Measurements from ENCODE around the gene UMOD.

UMOD gene

GRCh38 chr16:20391045-20391444 lies 38.5 kb upstream of the UMOD start:
- TF ChIP-seq EZH2phosphoT487 (IDR thresholded peaks at IDR 0.05; ENCODE audit: borderline replicate concordance) (no peak), CTCF (conservative IDR thresholded peaks at IDR 0.05; ENCODE audit: low read length) (no peak)
- Histone ChIP-seq H3K27me3 (ENCODE audit: insufficient read depth, low read length, poor library complexity, severe bottlenecking) (no peaks in the 10 kb centered on the region), H3K9me3 (ENCODE audit: insufficient read depth, low read depth, low read length) (no peaks in the 10 kb centered on the region), H3K4me3 (ENCODE audit: low read length, poor library complexity, severe bottlenecking) (no peak overlapping the region), H4K20me1 (ENCODE audit: insufficient read depth, low read length, poor library complexity, severe bottlenecking) (no peaks in the 10 kb centered on the region), H3K79me2 (ENCODE audit: insufficient read depth, low read length) (no peaks in the 10 kb centered on the region), H3K4me1 (ENCODE audit: insufficient read depth, low read length, poor library complexity, severe bottlenecking) (no peaks in the 10 kb centered on the region), H3K36me3 (ENCODE audit: insufficient read depth, low read length) (no peaks in the 10 kb centered on the region), H2AFZ (ENCODE audit: low read length) (no peak overlapping the region), H3F3A (ENCODE audit: low read depth) (no peaks in the 10 kb centered on the region), H3K4me2 (ENCODE audit: low read depth, low read length, poor library complexity, severe bottlenecking) (no peak overlapping the region), H3K9me2 (replicated peaks; ENCODE audit: low read depth, low read length) (no peaks in the 10 kb centered on the region), H3K9ac (ENCODE audit: low read depth, low read length, poor library complexity, severe bottlenecking) (no peak overlapping the region)

GRCh38 chr16:20388854-20389253 lies 36.3 kb upstream of the UMOD start:
- H2AFZ ChIP-seq (ENCODE audit: low read length), result no peak overlapping the region
- H3K4me2 ChIP-seq (ENCODE audit: low read depth, low read length, poor library complexity, severe bottlenecking), result no peak overlapping the region
- no peaks in the 10 kb centered on the region for H3K4me1 ChIP-seq (ENCODE audit: insufficient read depth, low read length, poor library complexity, severe bottlenecking)
- TF ChIP-seq EZH2phosphoT487 (IDR thresholded peaks at IDR 0.05; ENCODE audit: borderline replicate concordance) (no peak), CTCF (conservative IDR thresholded peaks at IDR 0.05; ENCODE audit: low read length) (no peak)
- no peak overlapping the region for H3K9ac ChIP-seq (ENCODE audit: low read depth, low read length, poor library complexity, severe bottlenecking)
- no peaks in the 10 kb centered on the region for H4K20me1 ChIP-seq (ENCODE audit: insufficient read depth, low read length, poor library complexity, severe bottlenecking)
- H3K4me3 ChIP-seq (ENCODE audit: low read length, poor library complexity, severe bottlenecking), result no peak overlapping the region
- H3K36me3 ChIP-seq (ENCODE audit: insufficient read depth, low read length), result no peaks in the 10 kb centered on the region
- H3K27me3 ChIP-seq (ENCODE audit: insufficient read depth, low read length, poor library complexity, severe bottlenecking), result no peaks in the 10 kb centered on the region
- no peaks in the 10 kb centered on the region for H3K9me2 ChIP-seq (replicated peaks; ENCODE audit: low read depth, low read length)
- H3K79me2 ChIP-seq (ENCODE audit: insufficient read depth, low read length), result no peaks in the 10 kb centered on the region
- no peaks in the 10 kb centered on the region for H3K9me3 ChIP-seq (ENCODE audit: insufficient read depth, low read depth, low read length)
- no peaks in the 10 kb centered on the region for H3F3A ChIP-seq (ENCODE audit: low read depth)

GRCh38 chr16:20387978-20388377 lies 35.5 kb upstream of the UMOD start:
- no peaks in the 10 kb centered on the region for H3K79me2 ChIP-seq (ENCODE audit: insufficient read depth, low read length)
- no peak overlapping the region for H3K4me2 ChIP-seq (ENCODE audit: low read depth, low read length, poor library complexity, severe bottlenecking)
- H3K36me3 ChIP-seq (ENCODE audit: insufficient read depth, low read length), result no peaks in the 10 kb centered on the region
- no peaks in the 10 kb centered on the region for H3K27me3 ChIP-seq (ENCODE audit: insufficient read depth, low read length, poor library complexity, severe bottlenecking)
- no peak overlapping the region for H3K9ac ChIP-seq (ENCODE audit: low read depth, low read length, poor library complexity, severe bottlenecking)
- TF ChIP-seq EZH2phosphoT487 (IDR thresholded peaks at IDR 0.05; ENCODE audit: borderline replicate concordance) (no peak), CTCF (conservative IDR thresholded peaks at IDR 0.05; ENCODE audit: low read length) (no peak)
- no peak overlapping the region for H3K4me3 ChIP-seq (ENCODE audit: low read length, poor library complexity, severe bottlenecking)
- H4K20me1 ChIP-seq (ENCODE audit: insufficient read depth, low read length, poor library complexity, severe bottlenecking), result no peaks in the 10 kb centered on the region
- H3K9me2 ChIP-seq (replicated peaks; ENCODE audit: low read depth, low read length), result no peaks in the 10 kb centered on the region
- no peak overlapping the region for H2AFZ ChIP-seq (ENCODE audit: low read length)
- no peaks in the 10 kb centered on the region for H3K9me3 ChIP-seq (ENCODE audit: insufficient read depth, low read depth, low read length)
- no peaks in the 10 kb centered on the region for H3K4me1 ChIP-seq (ENCODE audit: insufficient read depth, low read length, poor library complexity, severe bottlenecking)
- H3F3A ChIP-seq (ENCODE audit: low read depth), result no peaks in the 10 kb centered on the region

All from Loucy (cell line).